GM12872 (cell line): Measurements from ENCODE around the gene ATP5F1A.

Source experiments
- CTCF ChIP-seq: IDR thresholded peaks from 3 replicates; pipeline ENCODE4 v1.5.1; 2011; ENCODE audit warnings: low read depth, mild to moderate bottlenecking, low read length, moderate library complexity; ENCODE audit not compliant: insufficient read depth

Gene ATP5F1A

GRCh38 chr18:46110406-46110805 lies 12.3 kb upstream of the ATP5F1A start:
- no peak for TF ChIP-seq CTCF

GRCh38 chr18:46109386-46109785 lies 11.3 kb upstream of the ATP5F1A start:
- TF ChIP-seq CTCF, result no peak

GRCh38 chr18:46104128-46104911 lies 6.2 kb upstream of the ATP5F1A start, which contains the start of gene HAUS1:
TSS of gene HAUS1 (plus strand) at chr18:46104385. CDS start at chr18:46104412, 27 bp downstream.
- no peak for TF ChIP-seq CTCF

GRCh38 chr18:46099463-46099862 lies 1.4 kb upstream of the ATP5F1A start:
- no peak for TF ChIP-seq CTCF

- TF ChIP-seq CTCF, result no peak
Measured at GRCh38 chr18:46098616-46098933, 479 bp upstream of the ATP5F1A start.

- no peak for TF ChIP-seq CTCF
Measured at GRCh38 chr18:46097431-46097800, 680 bp downstream of the ATP5F1A start.

- TF ChIP-seq CTCF, result no peak
Measured at GRCh38 chr18:46096651-46097300, 1.3 kb downstream of the ATP5F1A start.
